NCI-H1694 treated with DMSO at 0.1 percent for 48 hours (cell line): ENCODE data around the gene AOC3.

Source experiments
- DNase-seq: peaks from one replicate; lab custom pipeline; 2025; lab: John Stamatoyannopoulos, UW

The AOC3 gene, protein sequence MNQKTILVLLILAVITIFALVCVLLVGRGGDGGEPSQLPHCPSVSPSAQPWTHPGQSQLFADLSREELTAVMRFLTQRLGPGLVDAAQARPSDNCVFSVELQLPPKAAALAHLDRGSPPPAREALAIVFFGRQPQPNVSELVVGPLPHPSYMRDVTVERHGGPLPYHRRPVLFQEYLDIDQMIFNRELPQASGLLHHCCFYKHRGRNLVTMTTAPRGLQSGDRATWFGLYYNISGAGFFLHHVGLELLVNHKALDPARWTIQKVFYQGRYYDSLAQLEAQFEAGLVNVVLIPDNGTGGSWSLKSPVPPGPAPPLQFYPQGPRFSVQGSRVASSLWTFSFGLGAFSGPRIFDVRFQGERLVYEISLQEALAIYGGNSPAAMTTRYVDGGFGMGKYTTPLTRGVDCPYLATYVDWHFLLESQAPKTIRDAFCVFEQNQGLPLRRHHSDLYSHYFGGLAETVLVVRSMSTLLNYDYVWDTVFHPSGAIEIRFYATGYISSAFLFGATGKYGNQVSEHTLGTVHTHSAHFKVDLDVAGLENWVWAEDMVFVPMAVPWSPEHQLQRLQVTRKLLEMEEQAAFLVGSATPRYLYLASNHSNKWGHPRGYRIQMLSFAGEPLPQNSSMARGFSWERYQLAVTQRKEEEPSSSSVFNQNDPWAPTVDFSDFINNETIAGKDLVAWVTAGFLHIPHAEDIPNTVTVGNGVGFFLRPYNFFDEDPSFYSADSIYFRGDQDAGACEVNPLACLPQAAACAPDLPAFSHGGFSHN

DNA sequence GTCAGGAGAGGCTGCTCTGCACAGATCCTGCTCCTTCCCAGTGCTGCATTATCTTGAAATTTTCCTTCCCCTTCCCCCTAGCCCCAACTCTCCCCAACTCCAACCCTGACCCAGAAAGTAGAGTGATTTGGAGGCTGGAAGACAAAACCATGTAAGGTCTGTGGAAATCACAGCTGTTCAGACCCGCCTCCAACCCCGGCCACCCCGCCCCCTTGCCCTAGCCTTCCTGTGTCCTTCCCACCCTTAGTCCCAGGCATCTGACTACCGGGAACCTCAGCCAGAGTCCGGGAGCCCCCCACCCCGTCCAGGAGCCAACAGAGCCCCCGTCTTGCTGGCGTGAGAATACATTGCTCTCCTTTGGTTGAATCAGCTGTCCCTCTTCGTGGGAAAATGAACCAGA lies at the start of gene AOC3:
Gene AOC3 (plus strand): TSS at position 246 of the 400 bp plus-strand sequence. CDS start 145 bp downstream, at position 391.
- DNase-seq = no peak

DNA sequence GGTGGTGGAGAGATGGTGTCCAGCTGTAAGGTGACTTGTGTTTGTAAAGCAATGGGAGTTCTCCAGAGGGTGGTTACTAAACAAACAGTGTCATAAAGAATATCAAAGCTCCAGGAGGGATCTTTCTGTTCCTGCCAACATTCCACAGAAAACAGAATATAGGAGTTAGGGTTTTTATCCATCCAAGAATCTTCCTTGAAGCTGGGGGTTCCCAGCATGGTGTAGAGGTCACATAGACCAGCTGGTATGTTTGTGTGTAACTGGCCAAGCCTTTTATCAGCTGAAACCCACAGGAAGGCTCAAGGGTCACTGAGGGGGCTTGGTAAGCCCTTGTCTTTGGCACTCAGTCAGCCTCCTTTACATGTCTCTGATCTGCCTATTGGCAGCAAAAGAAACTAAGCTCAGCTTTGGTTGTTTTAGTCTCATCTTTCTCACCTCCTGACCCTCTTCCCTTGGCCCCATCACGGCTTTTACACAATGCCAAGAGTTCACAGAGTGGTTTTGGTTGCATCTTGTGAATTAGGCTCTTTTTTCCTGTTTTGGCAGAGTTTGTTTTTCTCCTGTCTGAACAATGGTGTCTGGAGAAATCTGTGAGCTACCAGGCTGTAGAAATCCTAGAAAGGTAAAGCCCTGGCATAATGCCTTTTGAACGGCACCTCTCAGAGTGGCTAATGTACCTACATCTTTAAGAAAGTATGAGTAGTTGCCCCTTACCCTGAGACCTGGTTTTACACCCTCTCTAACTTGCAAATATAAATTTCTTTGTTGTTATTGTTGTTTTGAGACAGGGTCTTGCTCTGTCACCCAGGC lies 47.7 kb upstream of the AOC3 start:
- DNase-seq = no peak

DNA sequence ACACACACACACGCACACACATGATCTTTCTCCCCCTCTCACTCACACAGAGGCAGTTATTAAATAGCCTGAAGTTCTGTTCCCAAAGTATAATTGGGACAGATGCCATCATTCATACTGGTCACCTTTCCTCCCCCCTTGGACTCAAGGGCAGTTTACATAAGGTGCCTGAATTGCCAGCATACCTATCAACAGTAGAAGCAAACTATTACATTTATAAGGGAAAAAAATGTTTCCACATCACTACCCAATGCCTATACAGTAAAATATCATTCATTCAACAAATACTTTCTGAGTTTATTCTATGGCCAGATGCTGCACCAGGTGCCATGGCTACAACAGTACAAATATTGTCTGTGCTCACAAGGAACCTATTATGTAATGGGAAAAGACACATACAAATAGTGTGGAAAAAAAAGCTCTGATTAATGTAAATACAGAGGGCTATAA lies 46.1 kb upstream of the AOC3 start:
- DNase-seq = no peak

DNA sequence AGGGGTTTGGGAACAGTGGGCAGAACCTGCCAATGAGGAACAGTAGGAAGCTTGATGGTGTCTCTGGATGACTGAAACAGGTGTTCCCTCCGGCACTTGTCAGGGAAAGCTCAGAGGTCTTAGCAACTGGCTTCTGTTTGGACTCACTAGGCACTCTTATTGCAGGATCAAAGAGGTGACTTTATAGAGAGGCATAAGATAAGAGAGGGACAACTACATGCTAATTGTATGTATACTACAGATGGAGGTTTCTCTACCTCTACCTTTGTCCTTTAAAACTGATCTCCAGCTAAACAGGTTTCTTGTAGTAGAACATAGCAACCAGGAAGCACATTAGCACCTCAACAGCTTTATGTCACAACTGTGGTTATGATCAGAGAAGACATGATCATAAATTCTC lies 44.8 kb upstream of the AOC3 start:
- DNase-seq = no peak

DNA sequence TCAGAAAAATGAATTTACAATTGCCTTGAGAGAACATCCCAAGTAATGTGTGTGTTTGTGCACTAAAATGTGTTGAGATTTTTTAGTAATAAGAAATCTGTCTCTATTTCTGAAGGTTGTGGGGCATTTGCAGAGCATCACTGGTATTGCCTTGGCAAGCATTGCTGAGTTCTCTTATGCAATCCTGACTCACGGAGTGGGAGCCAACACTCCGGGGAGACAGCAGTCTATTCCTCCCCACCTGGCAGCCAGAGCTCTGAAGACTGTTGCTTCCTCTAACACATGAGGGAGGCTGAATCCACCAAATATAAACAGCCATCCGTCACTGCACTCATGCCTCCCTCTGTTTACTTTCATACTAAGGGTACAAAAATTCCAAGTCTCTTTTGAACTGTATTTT lies 41.7 kb upstream of the AOC3 start:
- DNase-seq = no peak

- no peak for DNase-seq
Measured at GRCh38 chr17:42814633-42815399, 36.2 kb upstream of the AOC3 start.

DNA sequence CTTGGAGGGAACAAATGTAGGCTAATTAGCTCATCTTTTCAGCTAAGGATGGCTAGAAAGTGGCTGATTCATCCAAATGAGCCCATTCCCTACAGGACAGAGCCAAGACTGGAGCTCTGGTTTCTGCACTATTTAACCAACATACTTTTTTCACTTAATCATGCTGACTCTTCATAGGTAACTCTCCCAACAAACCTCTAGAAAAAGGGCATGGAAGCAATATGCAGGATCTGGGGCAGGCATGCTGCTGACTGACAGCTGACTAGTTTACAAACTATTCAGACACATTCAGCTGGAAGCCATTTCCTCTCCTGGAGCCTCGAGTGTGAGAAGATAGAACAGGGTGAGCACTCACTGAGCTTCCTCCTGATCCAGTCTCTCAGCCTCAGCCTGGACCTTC lies 33.1 kb upstream of the AOC3 start:
- DNase-seq = no peak

- no peak for DNase-seq
Measured at GRCh38 chr17:42818379-42818778, 32.6 kb upstream of the AOC3 start.

- DNase-seq = peak; percentile 59
Measured at GRCh38 chr17:42819939-42820535, 31.0 kb upstream of the AOC3 start.

- DNase-seq = no peak
Measured at GRCh38 chr17:42821176-42821575, 29.8 kb upstream of the AOC3 start.

DNA sequence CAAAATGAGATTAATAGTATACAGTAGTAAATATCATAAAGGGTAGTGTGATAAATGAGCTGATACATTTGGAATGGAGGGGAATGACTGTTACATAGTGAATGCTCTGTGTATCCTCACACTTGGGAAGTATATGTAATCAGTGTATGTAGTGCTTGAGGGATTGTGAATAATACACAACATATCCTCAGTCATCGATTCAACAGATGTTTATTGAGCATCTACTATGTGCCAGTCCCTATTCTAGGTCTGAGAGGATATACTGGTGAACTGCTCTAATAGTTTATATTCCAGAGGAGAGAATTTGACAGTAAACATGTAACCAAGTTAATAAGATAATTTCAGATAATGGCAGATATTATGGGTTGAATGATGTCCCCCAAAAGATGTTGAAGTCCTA lies 23.5 kb upstream of the AOC3 start:
- DNase-seq = no peak

DNA sequence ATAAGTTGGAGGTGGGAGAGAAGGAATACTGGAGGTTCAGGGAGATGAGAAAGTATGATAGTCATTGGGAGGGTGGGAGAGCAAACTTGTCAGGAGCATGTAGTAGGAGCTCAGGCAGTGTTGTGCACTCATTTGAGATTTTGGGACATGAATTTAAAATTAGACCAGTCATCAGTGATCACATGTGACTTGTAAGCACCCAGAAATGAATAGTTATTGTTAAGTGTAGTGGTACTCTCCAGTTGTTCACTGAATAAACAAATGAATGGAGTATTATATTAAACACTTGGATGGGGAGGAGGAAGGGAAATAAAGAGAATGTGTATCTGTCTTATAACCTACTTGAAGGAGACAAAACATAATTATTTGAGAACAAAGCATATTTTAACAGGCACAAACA lies 20.0 kb upstream of the AOC3 start:
- no peak for DNase-seq

DNA sequence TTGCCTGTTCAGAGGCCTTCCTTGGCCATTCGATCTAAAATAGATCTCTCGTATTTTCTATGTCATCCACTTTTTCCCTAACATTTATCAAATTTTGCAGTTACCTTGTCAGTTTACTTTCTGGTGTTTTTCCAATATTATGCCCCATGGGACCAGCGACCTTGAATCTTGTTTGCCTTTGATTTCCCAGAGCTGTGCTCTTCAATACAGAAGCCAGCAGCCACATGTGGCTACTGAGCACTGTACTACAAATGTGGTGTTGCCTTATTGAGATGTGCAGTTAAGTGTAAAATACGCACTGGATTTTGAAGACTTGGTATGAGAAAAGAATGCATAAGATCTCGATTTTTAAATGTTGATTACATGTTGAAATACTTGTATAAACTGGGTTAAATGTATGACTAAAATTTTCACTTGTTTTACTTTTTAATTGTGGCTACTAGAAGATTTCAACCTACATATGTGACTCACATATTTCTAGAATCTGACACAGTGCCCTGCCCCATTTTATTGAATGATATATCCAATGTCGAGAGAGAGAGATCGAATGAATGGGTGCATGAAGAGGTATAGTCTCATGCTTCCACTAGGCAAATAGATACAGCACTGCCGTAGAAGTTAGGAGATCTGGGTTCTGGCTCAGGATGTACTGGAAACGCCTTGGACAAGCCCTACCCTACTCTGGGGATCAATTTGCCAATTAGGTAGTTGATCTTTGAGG lies 18.6 kb upstream of the AOC3 start:
- DNase-seq = no peak

GRCh38 chr17:42832934-42833766 lies 17.8 kb upstream of the AOC3 start, which contains the start of gene PSME3:
PSME3 (plus strand) TSS chr17:42833397; CDS start chr17:42833632, 235 bp downstream.
- peak; percentile 88 for DNase-seq

DNA sequence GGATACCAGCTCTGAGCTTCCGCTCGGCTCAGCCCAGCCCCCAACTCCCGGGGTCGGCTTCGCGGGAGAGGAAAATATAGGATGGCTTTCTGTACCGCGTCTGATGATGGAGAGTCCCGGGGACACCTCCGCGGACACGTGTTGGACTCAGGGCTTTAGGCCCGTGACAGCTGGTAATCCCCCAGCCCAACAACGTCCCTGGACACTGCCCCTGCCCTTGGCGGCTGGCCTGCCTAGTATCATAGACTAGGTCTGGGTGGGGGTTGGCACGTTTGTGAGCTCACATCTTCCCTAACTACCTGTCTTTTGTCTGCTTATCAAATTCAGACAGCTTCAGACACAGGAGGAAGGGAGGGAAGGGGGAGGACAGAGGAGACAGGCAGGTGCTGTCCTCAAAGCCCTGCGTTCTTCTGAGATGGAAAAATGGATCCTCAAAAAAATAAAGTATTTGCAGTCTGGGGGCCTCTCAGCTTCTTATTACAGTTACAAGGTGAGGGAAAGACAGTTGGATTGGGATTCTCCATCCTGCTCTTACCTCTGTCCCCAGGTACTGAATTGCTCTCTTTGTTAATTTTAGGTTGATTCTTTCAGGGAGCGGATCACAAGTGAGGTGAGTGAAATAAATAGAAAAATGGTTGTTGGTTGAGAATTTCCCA lies 17.1 kb upstream of the AOC3 start:
- DNase-seq = no peak

DNA sequence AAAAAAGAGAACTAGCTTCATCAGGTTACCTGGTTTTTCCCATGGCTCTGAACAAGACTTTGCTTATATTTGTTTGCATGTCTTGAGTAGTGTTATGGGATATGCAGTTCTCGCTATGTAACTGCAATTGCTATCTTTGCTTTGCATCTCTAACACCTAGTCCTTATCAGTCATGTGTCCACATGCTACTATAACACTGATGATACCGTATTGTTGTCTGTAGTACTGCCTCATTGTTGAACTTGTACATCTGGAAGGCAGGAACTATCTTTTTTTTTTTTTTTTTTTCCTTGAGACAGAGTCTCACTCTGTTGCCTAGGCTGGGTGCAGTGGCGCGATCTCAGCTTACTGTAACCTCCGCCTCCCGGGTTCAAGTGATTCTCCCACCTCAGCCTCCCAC lies 15.3 kb upstream of the AOC3 start:
- DNase-seq = no peak

GRCh38 chr17:42841975-42842685 lies 8.9 kb upstream of the AOC3 start:
- DNase-seq = no peak

DNA sequence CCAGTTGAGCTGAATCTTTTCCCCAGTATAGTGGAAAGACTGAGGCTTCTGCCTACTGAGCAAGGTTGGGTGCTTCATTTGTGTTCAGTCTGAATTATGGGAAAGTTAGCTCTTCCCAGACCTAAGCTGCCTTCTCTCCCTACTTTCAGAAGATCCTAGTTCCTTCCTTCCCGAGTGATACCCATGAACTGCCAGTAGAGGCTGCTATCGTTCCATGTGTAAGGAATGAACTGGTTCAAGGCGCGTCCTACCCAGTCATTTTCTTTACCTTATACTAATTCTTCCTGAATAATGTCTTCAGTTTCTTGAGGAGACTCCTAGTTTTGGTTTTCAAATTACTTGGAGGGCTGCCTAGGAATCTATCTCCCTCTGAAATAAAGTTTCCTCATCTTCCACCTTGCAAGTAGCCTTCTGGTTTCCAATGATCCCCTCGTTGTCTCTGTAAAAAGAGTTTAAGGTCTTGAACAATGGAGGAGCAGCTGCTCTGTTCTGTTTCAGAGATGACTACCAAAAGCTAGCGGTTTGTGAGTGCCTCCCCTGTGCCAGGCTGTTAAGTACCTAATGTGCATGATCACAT lies 7.6 kb upstream of the AOC3 start:
- DNase-seq = peak; percentile 55
